PC-3 (cell line): ENCODE data around the gene ACTL8. TPM values are rescaled to one million over a fixed set of nuclear protein-coding genes. Genes with fewer than 3 reads are reported as not detected.

Source experiments
- ATAC-seq: fragments of 200-7000 bp; cut with Tn5 transposase; 2 replicates; pipeline ENCODE4 v1.9.1; 2020; ENCODE audit warnings: mild to moderate bottlenecking, moderate library complexity
- BruUV-seq: library from RNA; stranded (reverse); fragments of 400-500 nt; replicated peaks from 2 replicates; lab custom pipeline; 2021; lab: Mats Ljungman, UMichigan
- CTCF ChIA-PET: fragments of 300-600 bp; sonication (Branson Sonifier 250); formaldehyde crosslinking; loops from one replicate; lab custom pipeline; 2022; ENCODE audit warnings: antibody characterized with exemption; lab: Charles Lee
- POLR2A ChIA-PET: fragments of 300-600 bp; sonication (Branson Sonifier 250); formaldehyde crosslinking; loops from one replicate; lab custom pipeline; 2022; ENCODE audit warnings: antibody characterized with exemption; ENCODE audit not compliant: unreplicated experiment; lab: Charles Lee
- DNase-seq: peaks from one replicate; pipeline ENCODE4 v3.0.0-alpha.2; 2015
- H2AFZ ChIP-seq: fragments of 300-600 bp; sonication (generic); 2 replicates; pipeline ENCODE4 v1.6.0; 2016; ENCODE audit warnings: antibody characterized with exemption, low read length
- H3F3A ChIP-seq: fragments of 300-600 bp; sonication (generic); one replicate; pipeline ENCODE4 v1.6.0; 2017; ENCODE audit warnings: antibody characterized with exemption, low read length, control low read depth, mild to moderate bottlenecking; ENCODE audit not compliant: unreplicated experiment
- H3K27ac ChIP-seq: fragments of 300-600 bp; sonication (generic); 2 replicates; pipeline ENCODE4 v1.5.1; 2016; ENCODE audit warnings: mild to moderate bottlenecking, low read length
- H3K27me3 ChIP-seq: fragments of 300-600 bp; sonication (generic); 2 replicates; pipeline ENCODE4 v1.6.1; 2016; ENCODE audit warnings: low read length, mixed read lengths
- H3K36me3 ChIP-seq: fragments of 300-600 bp; sonication (generic); 2 replicates; pipeline ENCODE4 v1.6.1; 2016; ENCODE audit warnings: low read depth, mixed run types, low read length, mixed read lengths
- H3K4me1 ChIP-seq: fragments of 300-600 bp; sonication (generic); 2 replicates; pipeline ENCODE4 v1.5.1; 2016; ENCODE audit warnings: low read length; ENCODE audit not compliant: insufficient read depth
- H3K4me2 ChIP-seq: fragments of 300-600 bp; sonication (generic); 2 replicates; pipeline ENCODE4 v1.6.0; 2016; ENCODE audit warnings: low read length
- H3K4me3 ChIP-seq: fragments of 300-600 bp; sonication (generic); 2 replicates; pipeline ENCODE4 v1.5.1; 2016; ENCODE audit warnings: mild to moderate bottlenecking, low read length, mixed read lengths
- H3K79me2 ChIP-seq: fragments of 300-600 bp; sonication (generic); 2 replicates; pipeline ENCODE4 v1.6.1; 2017; ENCODE audit warnings: low read length, mixed read lengths
- H3K9ac ChIP-seq: fragments of 300-600 bp; sonication (generic); 2 replicates; pipeline ENCODE4 v1.6.0; 2016; ENCODE audit warnings: mild to moderate bottlenecking, low read length
- H3K9me2 ChIP-seq: fragments of 300-600 bp; sonication (generic); replicated peaks from 2 replicates; pipeline ENCODE4 v1.6.1; 2016; ENCODE audit warnings: mixed run types, low read length, mixed read lengths
- H3K9me3 ChIP-seq: fragments of 300-600 bp; sonication (generic); 2 replicates; pipeline ENCODE4 v1.6.1; 2016; ENCODE audit warnings: low read length, mixed read lengths
- H4K20me1 ChIP-seq: fragments of 300-600 bp; sonication (generic); 2 replicates; pipeline ENCODE4 v1.6.1; 2016; ENCODE audit warnings: low read length, mixed read lengths
- CTCF ChIP-seq: fragments of 300-600 bp; sonication (generic); conservative IDR thresholded peaks from 2 replicates; pipeline ENCODE4 v1.5.1; 2017; ENCODE audit warnings: antibody characterized with exemption, low read depth, mild to moderate bottlenecking, low read length
- EZH2 ChIP-seq: fragments of 300-600 bp; sonication (generic); IDR thresholded peaks from one replicate; pipeline ENCODE4 v1.6.1; 2017; ENCODE audit warnings: antibody characterized with exemption, mild to moderate bottlenecking, low read length; ENCODE audit not compliant: unreplicated experiment
- EZH2phosphoT487 ChIP-seq: fragments of 300-600 bp; sonication (generic); IDR thresholded peaks from 2 replicates; pipeline ENCODE4 v1.6.1; 2018; ENCODE audit warnings: mild to moderate bottlenecking, antibody characterized with exemption, low read length, borderline replicate concordance
- intact Hi-C: fragments of 100-400 bp; cut with micrococcal nuclease; formaldehyde crosslinking; loops from 2 replicates; pipeline ENCODE4 v1.9.0; 2023
- total RNA-seq: library from RNA; depleted of rRNA; stranded (reverse); fragments of >200 nt; gene quantifications from 2 replicates; pipeline ENCODE4 v1.2.3, GENCODE V29; 2014

Gene ACTL8
- total RNA-seq, 1 experiment from 2014 or later: not detected

DNA sequence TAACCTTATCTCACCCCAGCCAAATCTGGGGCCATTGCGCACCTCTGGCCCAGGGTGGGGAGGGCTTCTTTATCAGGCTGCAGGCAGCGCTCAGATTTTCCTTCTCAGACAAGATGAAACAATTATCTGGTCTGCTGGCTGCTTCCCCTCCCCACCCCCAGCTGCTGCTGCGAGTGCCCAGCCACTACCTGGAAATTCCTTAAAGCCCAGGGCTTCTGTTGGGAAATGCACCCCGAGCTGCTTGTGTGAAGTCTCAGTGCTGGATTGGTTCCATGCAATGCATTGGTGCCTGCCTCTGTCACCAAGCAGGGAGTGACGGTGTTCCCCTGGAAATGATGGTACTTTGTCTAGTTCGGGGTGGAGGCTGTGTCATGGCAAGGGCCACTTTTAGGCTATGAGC, 18.5 kb upstream of the ACTL8 start:
- BruUV-seq: no TSS peak

DNA sequence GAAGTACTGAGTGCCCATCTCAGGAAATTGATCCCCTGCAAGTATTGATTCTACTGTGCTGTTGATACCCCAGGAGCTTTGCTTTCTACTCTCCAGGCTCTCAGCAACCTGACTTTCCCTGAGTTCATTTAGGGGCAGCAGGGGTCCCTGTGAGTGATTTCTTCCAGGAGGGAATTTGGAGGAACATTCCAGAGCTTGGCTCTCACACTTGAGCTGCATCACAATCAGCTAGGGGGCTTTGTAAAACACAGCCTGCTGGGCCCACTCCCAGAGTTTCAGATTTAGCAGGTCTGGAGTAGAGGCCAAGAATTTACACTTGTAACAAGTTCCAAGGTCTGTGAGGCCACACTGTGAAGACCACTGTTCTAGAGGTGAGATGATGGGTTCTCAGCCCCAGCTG, 16.1 kb upstream of the ACTL8 start:
- DNase-seq (no peak), ATAC-seq (no peak)
- Histone ChIP-seq H3K9me2 (no peaks in the 10 kb centered on the region), H2AFZ (no peak overlapping the region), H3F3A (no peaks in the 10 kb centered on the region), H3K4me2 (no peak overlapping the region), H3K27ac (no peak overlapping the region), H4K20me1 (no peaks in the 10 kb centered on the region), H3K9me3 (no peaks in the 10 kb centered on the region), H3K79me2 (no peaks in the 10 kb centered on the region), H3K36me3 (no peaks in the 10 kb centered on the region), H3K4me3 (no peak overlapping the region), H3K4me1 (no peaks in the 10 kb centered on the region), H3K27me3 (peaks cover 12% of the 10 kb centered on the region; the same call in 1 of the 2 replicates), H3K9ac (no peak overlapping the region)
- ChIA-PET CTCF (no interaction called here), POLR2A (no interaction called here)
- BruUV-seq: no TSS peak
- TF ChIP-seq EZH2 (no peak), CTCF (no peak), EZH2phosphoT487 (no peak)
- intact Hi-C loops: no loop called here

More for the DNA sequence above, 18.5 kb upstream of the ACTL8 start:
- no peaks in the 10 kb centered on the region for H3F3A ChIP-seq
- ATAC-seq (no peak), DNase-seq (no peak)
- intact Hi-C loops: no loop called here
- no peaks in the 10 kb centered on the region for H3K9me2 ChIP-seq
- no peaks in the 10 kb centered on the region for H3K79me2 ChIP-seq
- H3K36me3 ChIP-seq: no peaks in the 10 kb centered on the region
- H3K9ac ChIP-seq: no peak overlapping the region
- TF ChIP-seq EZH2 (no peak), CTCF (no peak), EZH2phosphoT487 (no peak)
- H3K4me3 ChIP-seq: no peak overlapping the region
- H3K9me3 ChIP-seq: no peaks in the 10 kb centered on the region
- no peak overlapping the region for H3K27ac ChIP-seq
- H3K27me3 ChIP-seq: no peaks in the 10 kb centered on the region
- H3K4me2 ChIP-seq: no peak overlapping the region
- no peaks in the 10 kb centered on the region for H3K4me1 ChIP-seq
- CTCF ChIA-PET: no interaction called here
- H4K20me1 ChIP-seq: no peaks in the 10 kb centered on the region
- H2AFZ ChIP-seq: no peak overlapping the region
- POLR2A ChIA-PET: no interaction called here

DNA sequence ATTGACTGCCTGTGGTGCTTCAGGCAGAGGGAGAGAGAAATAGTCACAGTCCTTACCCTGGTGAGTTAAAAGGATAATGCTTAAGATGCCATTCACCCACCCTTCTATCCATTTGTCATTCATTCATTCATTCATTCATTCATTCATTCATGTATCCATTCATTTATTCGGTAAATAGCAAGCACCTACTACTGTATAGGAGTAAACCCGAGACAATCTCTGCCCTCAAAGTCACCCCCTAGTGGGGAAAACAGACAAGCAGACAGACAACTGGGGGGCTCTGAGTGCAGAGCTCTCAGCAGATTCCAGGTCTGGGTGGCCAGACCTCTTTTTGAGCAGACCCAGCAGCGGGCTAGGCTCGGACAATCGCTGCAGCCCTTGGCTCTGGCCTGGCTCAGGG, 14.1 kb upstream of the ACTL8 start:
- Histone ChIP-seq H2AFZ (no peak overlapping the region), H3K79me2 (no peaks in the 10 kb centered on the region), H3F3A (no peaks in the 10 kb centered on the region), H3K9ac (no peak overlapping the region), H3K9me2 (no peaks in the 10 kb centered on the region), H3K4me2 (no peak overlapping the region), H3K27ac (no peak overlapping the region), H3K36me3 (no peaks in the 10 kb centered on the region), H4K20me1 (no peaks in the 10 kb centered on the region), H3K9me3 (no peaks in the 10 kb centered on the region), H3K27me3 (peaks cover 23% of the 10 kb centered on the region; the same call in 1 of the 2 replicates), H3K4me3 (no peak overlapping the region), H3K4me1 (no peaks in the 10 kb centered on the region)
- no peak for ATAC-seq
- ChIA-PET POLR2A (no interaction called here), CTCF (no interaction called here)
- no peak for TF ChIP-seq EZH2
- TF ChIP-seq CTCF: no peak
- no peak for TF ChIP-seq EZH2phosphoT487
- DNase-seq: no peak
- BruUV-seq: no TSS peak
- intact Hi-C loops: no loop called here
